ENCODE measurements around the gene SLC25A22.

DNA sequence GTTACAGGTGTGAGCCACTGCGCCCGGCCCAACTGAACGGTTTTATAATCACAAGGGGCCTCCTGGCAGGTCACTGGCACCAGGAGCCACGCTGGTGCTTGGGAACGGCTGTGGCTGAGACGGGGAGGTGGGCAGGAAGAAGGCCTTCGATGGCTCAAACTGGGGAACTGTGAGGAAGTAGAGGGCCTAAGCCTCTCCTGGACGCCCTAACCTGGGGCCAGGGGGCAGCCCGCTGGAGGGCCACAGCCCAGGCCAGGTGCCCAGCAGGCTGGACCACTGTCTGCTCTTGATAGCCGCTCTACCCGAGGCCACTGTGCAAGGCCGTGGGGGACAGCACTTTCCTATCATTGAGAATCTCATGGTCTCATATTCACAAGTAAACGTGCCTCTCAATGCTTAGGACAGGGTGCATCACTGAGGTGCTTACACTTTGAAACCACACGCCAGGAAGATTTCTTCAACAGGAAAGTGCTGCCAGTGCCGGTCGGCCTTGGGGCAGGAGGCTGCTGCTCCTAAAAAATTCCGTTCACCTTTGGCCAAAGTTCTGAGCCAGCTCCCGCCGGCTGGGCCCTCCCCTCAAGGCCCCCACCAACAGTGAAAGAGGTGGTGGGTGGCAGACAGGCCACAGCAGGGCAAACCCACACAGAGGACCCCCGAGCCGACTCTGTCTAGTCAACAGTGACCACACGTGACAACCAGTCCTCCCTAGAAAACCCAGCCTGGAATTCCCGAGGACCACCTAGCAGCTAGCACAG, 28.0 kb downstream of the SLC25A22 start:
- TF ChIP-seq MYC (IDR thresholded peaks at IDR 0.05; ENCODE audit: low read depth, low read length), result no peak
- TF ChIP-seq, protein P1, sequence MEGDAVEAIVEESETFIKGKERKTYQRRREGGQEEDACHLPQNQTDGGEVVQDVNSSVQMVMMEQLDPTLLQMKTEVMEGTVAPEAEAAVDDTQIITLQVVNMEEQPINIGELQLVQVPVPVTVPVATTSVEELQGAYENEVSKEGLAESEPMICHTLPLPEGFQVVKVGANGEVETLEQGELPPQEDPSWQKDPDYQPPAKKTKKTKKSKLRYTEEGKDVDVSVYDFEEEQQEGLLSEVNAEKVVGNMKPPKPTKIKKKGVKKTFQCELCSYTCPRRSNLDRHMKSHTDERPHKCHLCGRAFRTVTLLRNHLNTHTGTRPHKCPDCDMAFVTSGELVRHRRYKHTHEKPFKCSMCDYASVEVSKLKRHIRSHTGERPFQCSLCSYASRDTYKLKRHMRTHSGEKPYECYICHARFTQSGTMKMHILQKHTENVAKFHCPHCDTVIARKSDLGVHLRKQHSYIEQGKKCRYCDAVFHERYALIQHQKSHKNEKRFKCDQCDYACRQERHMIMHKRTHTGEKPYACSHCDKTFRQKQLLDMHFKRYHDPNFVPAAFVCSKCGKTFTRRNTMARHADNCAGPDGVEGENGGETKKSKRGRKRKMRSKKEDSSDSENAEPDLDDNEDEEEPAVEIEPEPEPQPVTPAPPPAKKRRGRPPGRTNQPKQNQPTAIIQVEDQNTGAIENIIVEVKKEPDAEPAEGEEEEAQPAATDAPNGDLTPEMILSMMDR (IDR thresholded peaks at IDR 0.05; ENCODE audit: low read depth, low read length), result no peak
- TF ChIP-seq, protein P2, sequence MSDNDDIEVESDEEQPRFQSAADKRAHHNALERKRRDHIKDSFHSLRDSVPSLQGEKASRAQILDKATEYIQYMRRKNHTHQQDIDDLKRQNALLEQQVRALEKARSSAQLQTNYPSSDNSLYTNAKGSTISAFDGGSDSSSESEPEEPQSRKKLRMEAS (IDR thresholded peaks at IDR 0.05; ENCODE audit: low read depth, low read length), result no peak
